Esophagus squamous epithelium (tissue), 5 donors: ENCODE measurements around the gene C11orf97. TPM values are rescaled to one million over a fixed set of nuclear protein-coding genes. Genes with fewer than 3 reads are reported as not detected.
"Not testable (repeated sequence)": the region's sequence is repeated elsewhere in the genome, so short reads cannot be mapped to it uniquely, and the experiment has no call there.

Experiments used
- DNase-seq: peaks from one replicate; lab custom pipeline; 2025; lab: John Stamatoyannopoulos, UW
- H3K27ac ChIP-seq, 4 donors: fragments of 200-600 bp; sonication (generic); one replicate each; pipeline ENCODE4 v1.5.1; 2016 to 2019; ENCODE audit warnings: mild to moderate bottlenecking in 1 of 4
- H3K27me3 ChIP-seq, 4 donors: fragments of 200-600 bp; sonication (generic); 1 replicate in 3 of 4; 2 replicates in 1 of 4; pipeline versions ENCODE4 v1.5.1 to v1.6.0; 2017 to 2021; ENCODE audit warnings: antibody characterized with exemption in 1 of 4
- H3K36me3 ChIP-seq, 3 donors: fragments of 200-600 bp; sonication (generic); one replicate each; pipeline ENCODE4 v1.5.1; 2016 to 2019
- H3K4me1 ChIP-seq, 3 donors: fragments of 200-600 bp; sonication (generic); one replicate each; pipeline ENCODE4 v1.5.1; 2017 to 2019
- H3K4me3 ChIP-seq, 4 donors: fragments of 200-600 bp; sonication (generic); 1 replicate in 3 of 4; 2 replicates in 1 of 4; pipeline ENCODE4 v1.5.1; 2016 to 2019; ENCODE audit warnings: mild to moderate bottlenecking in 2 of 4, moderate library complexity in 1 of 4
- H3K9me3 ChIP-seq, 3 donors: fragments of 200-600 bp; sonication (generic); one replicate each; pipeline ENCODE4 v1.5.1; 2016 to 2019
- POLR2A ChIP-seq, 4 donors: fragments of 450-650 bp; IDR thresholded peaks; one replicate each; pipeline ENCODE4 v1.6.1; 2017; ENCODE audit warnings: antibody characterized with exemption in 4 of 4, mild to moderate bottlenecking in 4 of 4, moderate library complexity in 3 of 4
- WGBS, 2 donors: methylation state at CpG; one replicate each; pipeline ENCODE4 v1.1.5; 2018; 5-methylcytosine and 5-hydroxymethylcytosine counted together
- intact Hi-C: fragments of 100-400 bp; cut with DNase I; formaldehyde crosslinking; loops from one replicate; pipeline ENCODE4 v1.15.0; 2022
- small RNA-seq, 4 donors: library from RNA; depleted of rRNA; stranded (forward); fragments of <200 nt; gene quantifications; one replicate each; pipeline ENCODE3, GENCODE V24; 2016
- total RNA-seq, 4 donors: library from RNA; depleted of rRNA; stranded (reverse); fragments of >200 nt; gene quantifications; one replicate each; pipeline ENCODE4 v1.1.0, GENCODE V29; 2016
- TF ChIP-seq, protein P1 (sequence below), 6 experiments: fragments of 450-650 bp in 4 of 6; fragments of 200-600 bp in 2 of 6; sonication (generic) in 2 of 6; IDR thresholded peaks; one replicate each; pipeline ENCODE4 v1.5.1; 2016 to 2019; ENCODE audit warnings: antibody characterized with exemption in 6 of 6, mild to moderate bottlenecking in 4 of 6, moderate library complexity in 4 of 6
- donor health status: DM: yes; HTN: yes; CAD: no.

C11orf97 gene
- total RNA-seq, 4 donors from 2014 or later, result not detected

DNA sequence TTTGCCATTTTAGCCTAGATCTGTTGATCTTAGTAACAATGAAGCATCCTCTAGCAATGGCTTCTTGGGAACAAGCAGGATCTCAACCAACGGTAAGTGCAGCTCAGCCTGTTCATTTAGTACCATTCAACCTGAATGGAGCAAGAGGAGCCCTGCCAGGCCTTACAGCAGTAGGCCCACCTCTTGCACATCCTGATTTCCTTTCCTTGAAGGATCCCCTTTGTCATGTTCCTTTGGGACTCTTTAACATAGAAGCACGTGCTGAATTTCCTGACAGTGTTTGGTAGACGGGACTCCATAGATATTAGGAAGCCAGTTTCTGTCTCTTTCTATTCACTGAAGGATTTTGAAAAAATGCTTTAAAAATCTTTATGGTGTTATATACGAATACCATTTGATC, 56.5 kb downstream of the C11orf97 start:
- Histone ChIP-seq H3K4me1 (peaks cover 0 to 3% (median 0%) of the 10 kb centered on the region in 3 donors), H3K27me3 (no peaks in the 10 kb centered on the region), H3K4me3 (no peak overlapping the region), H3K27ac (no peak overlapping the region), H3K36me3 (no peaks in the 10 kb centered on the region), H3K9me3 (no peaks in the 10 kb centered on the region)
- WGBS, 2 donors, result 84 to 85% methylated on average over 4 of the region's 4 CpGs
- intact Hi-C loops, result no loop called here
- DNase-seq, result no peak
- TF ChIP-seq, protein P1, sequence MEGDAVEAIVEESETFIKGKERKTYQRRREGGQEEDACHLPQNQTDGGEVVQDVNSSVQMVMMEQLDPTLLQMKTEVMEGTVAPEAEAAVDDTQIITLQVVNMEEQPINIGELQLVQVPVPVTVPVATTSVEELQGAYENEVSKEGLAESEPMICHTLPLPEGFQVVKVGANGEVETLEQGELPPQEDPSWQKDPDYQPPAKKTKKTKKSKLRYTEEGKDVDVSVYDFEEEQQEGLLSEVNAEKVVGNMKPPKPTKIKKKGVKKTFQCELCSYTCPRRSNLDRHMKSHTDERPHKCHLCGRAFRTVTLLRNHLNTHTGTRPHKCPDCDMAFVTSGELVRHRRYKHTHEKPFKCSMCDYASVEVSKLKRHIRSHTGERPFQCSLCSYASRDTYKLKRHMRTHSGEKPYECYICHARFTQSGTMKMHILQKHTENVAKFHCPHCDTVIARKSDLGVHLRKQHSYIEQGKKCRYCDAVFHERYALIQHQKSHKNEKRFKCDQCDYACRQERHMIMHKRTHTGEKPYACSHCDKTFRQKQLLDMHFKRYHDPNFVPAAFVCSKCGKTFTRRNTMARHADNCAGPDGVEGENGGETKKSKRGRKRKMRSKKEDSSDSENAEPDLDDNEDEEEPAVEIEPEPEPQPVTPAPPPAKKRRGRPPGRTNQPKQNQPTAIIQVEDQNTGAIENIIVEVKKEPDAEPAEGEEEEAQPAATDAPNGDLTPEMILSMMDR (IDR thresholded peaks at IDR 0.05), result no peak
- TF ChIP-seq POLR2A (IDR thresholded peaks at IDR 0.05), result no peak

DNA sequence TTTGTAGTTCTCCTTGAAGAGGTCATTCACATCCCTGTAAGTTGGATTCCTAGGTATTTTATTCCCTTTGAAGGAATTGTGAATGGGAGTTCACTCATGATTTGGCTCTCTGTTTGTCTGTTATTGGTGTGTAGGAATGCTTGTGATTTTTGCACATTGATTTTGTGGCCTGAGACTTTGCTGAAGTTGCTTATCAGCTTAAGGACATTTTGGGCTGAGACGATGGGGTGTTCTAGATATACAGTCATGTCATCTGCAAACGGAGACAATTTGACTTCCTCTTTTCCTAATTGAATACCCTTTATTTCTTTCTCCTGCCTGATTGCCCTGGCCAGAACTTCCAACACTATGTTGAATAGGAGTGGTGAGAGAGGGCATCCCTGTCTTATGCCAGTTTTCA, 60.7 kb downstream of the C11orf97 start:
- intact Hi-C loops, H3K4me3 ChIP-seq, H3K36me3 ChIP-seq, DNase-seq, H3K27ac ChIP-seq, H3K9me3 ChIP-seq, H3K27me3 ChIP-seq, H3K4me1 ChIP-seq: not testable (repeated sequence)
- WGBS, 2 donors, result 78 to 90% methylated on average over 1 to 2 of the region's 2 CpGs

DNA sequence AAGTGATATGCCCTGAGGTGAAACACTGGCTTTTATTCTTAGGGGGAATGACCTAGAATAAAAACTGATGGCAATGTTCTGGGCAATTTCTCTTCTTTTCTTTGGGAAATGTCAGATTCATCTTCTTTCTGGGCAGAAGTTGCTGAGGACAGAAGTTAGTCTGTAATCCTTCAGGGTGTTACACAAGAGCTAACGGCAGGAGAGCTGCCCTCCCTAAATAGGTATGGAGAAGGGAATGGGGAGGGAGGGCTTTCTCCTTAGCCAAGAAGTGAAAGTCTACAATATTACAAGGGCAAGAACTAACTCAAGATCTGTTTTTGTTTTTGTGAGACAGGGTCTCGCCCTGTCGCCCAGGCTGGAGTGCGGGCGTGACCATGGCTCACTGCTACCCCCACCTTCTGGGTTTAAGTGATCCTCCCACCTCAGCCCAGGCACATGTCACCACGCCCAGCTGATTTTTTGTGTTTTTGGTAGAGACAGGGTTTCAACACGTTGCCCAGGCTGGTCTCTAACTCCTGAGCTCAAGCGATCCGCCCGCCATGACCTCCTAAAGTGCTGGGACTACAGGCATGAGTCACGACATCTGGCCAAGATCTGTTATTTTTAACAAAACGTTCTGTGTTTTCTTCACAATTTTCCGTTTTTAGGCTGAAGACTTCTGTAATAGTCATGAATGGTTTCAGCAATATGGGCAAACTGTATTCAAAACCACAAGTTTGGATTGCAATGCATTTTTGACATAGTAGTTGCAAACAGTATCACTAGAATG, 62.1 kb downstream of the C11orf97 start:
- no peaks in the 10 kb centered on the region for H3K9me3 ChIP-seq
- no peak for DNase-seq
- no peaks in the 10 kb centered on the region for H3K27me3 ChIP-seq
- peak overlapping the region in 2 of 4 donors; percentile 43 to 44 for H3K27ac ChIP-seq
- 69 to 70% methylated on average over 13 of the region's 13 CpGs for WGBS, 2 donors
- no peaks in the 10 kb centered on the region for H3K36me3 ChIP-seq
- intact Hi-C loops, result no loop called here
- no peaks in the 10 kb centered on the region for H3K4me1 ChIP-seq
- TF ChIP-seq POLR2A (IDR thresholded peaks at IDR 0.05), result no peak
- TF ChIP-seq, protein P1 (IDR thresholded peaks at IDR 0.05), result no peak
- H3K4me3 ChIP-seq, result peak overlapping the region in 1 of 4 donors; percentile 12

DNA sequence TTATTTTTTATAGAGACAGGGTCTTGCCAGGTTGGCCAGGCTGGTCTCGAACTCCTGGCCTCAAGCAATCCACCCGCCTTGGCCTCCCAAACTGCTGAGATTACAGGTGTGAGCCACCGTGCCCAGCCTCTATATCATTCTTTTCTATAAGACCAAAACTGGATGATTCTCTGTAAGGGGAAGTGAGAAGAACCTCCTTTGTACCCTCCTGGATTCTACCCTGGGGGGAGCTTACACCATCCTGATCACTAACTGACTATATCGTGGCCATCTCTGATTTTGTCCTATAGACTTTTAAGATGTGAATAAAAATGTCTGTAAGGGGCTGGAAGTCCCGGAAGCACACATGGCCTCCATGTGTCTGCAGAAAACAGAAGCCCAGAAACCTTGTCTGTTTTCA, 64.0 kb downstream of the C11orf97 start:
- TF ChIP-seq, protein P1 (IDR thresholded peaks at IDR 0.05), result no peak
- TF ChIP-seq POLR2A (IDR thresholded peaks at IDR 0.05), result no peak
- Histone ChIP-seq H3K4me3 (no peak overlapping the region), H3K4me1 (no peaks in the 10 kb centered on the region), H3K9me3 (no peaks in the 10 kb centered on the region), H3K27ac (no peak overlapping the region), H3K36me3 (no peaks in the 10 kb centered on the region), H3K27me3 (no peaks in the 10 kb centered on the region)
- 87 to 94% methylated on average over 5 of the region's 5 CpGs for WGBS, 2 donors
- no peak for DNase-seq
- intact Hi-C loops, result no loop called here

DNA sequence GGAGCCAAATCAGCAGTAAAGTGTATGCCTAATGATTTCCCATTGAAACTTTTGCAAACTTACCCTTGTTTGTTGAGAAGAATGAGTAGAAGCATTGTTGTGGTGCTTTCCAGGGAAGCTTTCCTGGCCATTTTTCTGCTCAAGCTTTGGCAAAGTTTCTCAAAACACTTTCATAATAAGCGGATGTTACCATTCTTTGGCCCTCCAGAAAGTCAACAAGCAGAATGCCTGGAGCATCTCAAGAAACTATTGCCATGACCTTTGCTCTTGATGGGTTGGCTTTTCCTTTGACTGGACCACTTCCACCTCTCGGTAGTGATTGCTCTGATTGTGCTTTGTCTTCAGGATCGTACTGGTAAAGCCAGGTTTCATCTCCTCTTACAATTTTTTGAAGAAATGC, 65.6 kb downstream of the C11orf97 start:
- Histone ChIP-seq H3K9me3 (no peaks in the 10 kb centered on the region), H3K27me3 (no peaks in the 10 kb centered on the region), H3K27ac (no peak overlapping the region), H3K36me3 (no peaks in the 10 kb centered on the region), H3K4me1 (no peaks in the 10 kb centered on the region), H3K4me3 (no peak overlapping the region)
- WGBS, 2 donors, result 59 to 74% methylated on average over 3 of the region's 3 CpGs
- intact Hi-C loops, result no loop called here
- no peak for DNase-seq
- TF ChIP-seq POLR2A (IDR thresholded peaks at IDR 0.05), result no peak
- TF ChIP-seq, protein P1 (IDR thresholded peaks at IDR 0.05), result no peak

Small RNA genes lying within 50 kb of the gene (small RNA-seq; reads per million reads assigned to genes)
- 0 to 0.53 (median 0.11) reads per million in 4 donors for gene MIR548L

Other genes starting within 250 kb of the C11orf97 start
- gene IZUMO1R, start 207.9 kb upstream of the C11orf97 start, total RNA-seq, result not detected
- gene GPR83, start 111.0 kb upstream of the C11orf97 start, total RNA-seq, result not detected
- gene MRE11, start 18.6 kb upstream of the C11orf97 start, total RNA-seq, result 10 to 100 TPM in 2 of 4 donors, 1 to 10 TPM in 2; 9.0 to 18.3 (median 12.1) TPM
- gene ANKRD49, start 18.5 kb upstream of the C11orf97 start, total RNA-seq, result 10 to 100 TPM in 3 of 4 donors, 1 to 10 TPM in 1; 6.0 to 19.3 (median 11.4) TPM
- 1 to 10 TPM; 1.4 to 6.1 (median 1.8) TPM for gene FUT4, start 31.5 kb downstream of the C11orf97 start, total RNA-seq
- gene PIWIL4, start 54.9 kb downstream of the C11orf97 start, total RNA-seq, result 1 to 10 TPM in 2 of 4 donors, under 1 TPM in 2; 0.18 to 3.1 (median 2.0) TPM